WTC11 (cell line): ENCODE measurements around the gene PIKFYVE. TPM values are rescaled to one million over a fixed set of nuclear protein-coding genes. Genes with fewer than 3 reads are reported as not detected.

Source experiments
- ATAC-seq: fragments of 200-7000 bp; cut with Tn5 transposase; 2 replicates; pipeline ENCODE4 v1.10.0; 2021; ENCODE audit warnings: mild to moderate bottlenecking, moderate library complexity
- CTCF ChIA-PET: fragments of 300-600 bp; sonication (Branson Sonifier 250); formaldehyde crosslinking; loops from one replicate; lab custom pipeline; 2021; ENCODE audit warnings: antibody characterized with exemption; lab: Charles Lee
- POLR2A ChIA-PET: fragments of 350-600 bp; sonication (Branson Sonifier 250); formaldehyde crosslinking; loops from one replicate; lab custom pipeline; 2021; ENCODE audit warnings: antibody characterized with exemption; lab: Charles Lee
- DNase-seq: peaks from one replicate; pipeline ENCODE4 v3.0.0; 2021; ENCODE audit warnings: low spot score
- H3K27ac Mint-ChIP-seq: 2 replicates; pipeline ENCODE4 v1.8.0; 2021; ENCODE audit warnings: mixed read lengths
- H3K27me3 Mint-ChIP-seq: 2 replicates; pipeline ENCODE4 v1.8.0; 2021; ENCODE audit warnings: low read depth, mild to moderate bottlenecking, moderate library complexity, mixed read lengths
- H3K36me3 Mint-ChIP-seq: 2 replicates; pipeline ENCODE4 v1.8.0; 2021; ENCODE audit warnings: mixed read lengths
- H3K4me1 Mint-ChIP-seq: 2 replicates; pipeline ENCODE4 v1.8.0; 2022; ENCODE audit warnings: mixed read lengths
- H3K4me3 Mint-ChIP-seq: 2 replicates; pipeline ENCODE4 v1.8.0; 2021; ENCODE audit warnings: mild to moderate bottlenecking, moderate library complexity, mixed read lengths
- H3K9me3 Mint-ChIP-seq: 2 replicates; pipeline ENCODE4 v1.8.0; 2021; ENCODE audit warnings: mixed read lengths
- ELF4 ChIP-seq: sonication (generic); formaldehyde crosslinking; IDR thresholded peaks from 2 replicates; pipeline ENCODE4 v1.8.1; 2022; ENCODE audit warnings: low read depth, mild to moderate bottlenecking, moderate library complexity, missing genetic modification reagents
- GABPB1 ChIP-seq: sonication (generic); formaldehyde crosslinking; IDR thresholded peaks from 2 replicates; pipeline ENCODE4 v1.8.1; 2023; ENCODE audit warnings: mild to moderate bottlenecking, missing genetic modification reagents
- SMAD3 ChIP-seq: sonication (generic); formaldehyde crosslinking; IDR thresholded peaks from 2 replicates; pipeline ENCODE4 v1.8.0; 2022; ENCODE audit warnings: missing genetic modification reagents, mild to moderate bottlenecking, borderline replicate concordance
- USF2 ChIP-seq: sonication (generic); formaldehyde crosslinking; IDR thresholded peaks from 2 replicates; pipeline ENCODE4 v1.8.1; 2023; ENCODE audit warnings: mild to moderate bottlenecking, missing genetic modification reagents, moderate library complexity
- total RNA-seq: library from RNA; stranded (reverse); gene quantifications from 3 replicates; pipeline ENCODE4 v1.2.3, GENCODE V29; 2021
- TF ChIP-seq, protein P1 (sequence below): fragments of 200-600 bp; IDR thresholded peaks from 2 replicates; pipeline ENCODE4 v1.8.0; 2022; ENCODE audit warnings: antibody characterized with exemption
- TF ChIP-seq, protein P2 (sequence below): sonication (generic); formaldehyde crosslinking; IDR thresholded peaks from 2 replicates; pipeline ENCODE4 v1.8.1; 2022; ENCODE audit warnings: mild to moderate bottlenecking, missing genetic modification reagents, moderate library complexity, borderline replicate concordance
- TF ChIP-seq, protein P3 (sequence below): sonication (generic); formaldehyde crosslinking; IDR thresholded peaks from 2 replicates; pipeline ENCODE4 v1.8.0; 2023; ENCODE audit warnings: missing genetic modification reagents, mild to moderate bottlenecking, borderline replicate concordance

PIKFYVE gene
- total RNA-seq, 1 experiment from 2014 or later, result 36.1 TPM

GRCh38 chr2:208407667-208408066 is 141.6 kb downstream of the PIKFYVE start:
- Mint-ChIP-seq H3K9me3 (peaks cover 7% of the 10 kb centered on the region), H3K4me3 (peak overlapping the region; percentile 67), H3K36me3 (peaks cover 5% of the 10 kb centered on the region; the same call in 1 of the 2 replicates), H3K27me3 (peaks cover 43% of the 10 kb centered on the region), H3K4me1 (peaks cover 8% of the 10 kb centered on the region), H3K27ac (no peak overlapping the region)
- TF ChIP-seq USF2 (CRISPR knock-in tag) (no peak), GABPB1 (CRISPR knock-in tag) (no peak), SMAD3 (no peak), ELF4 (CRISPR knock-in tag) (no peak)
- TF ChIP-seq, protein P1, sequence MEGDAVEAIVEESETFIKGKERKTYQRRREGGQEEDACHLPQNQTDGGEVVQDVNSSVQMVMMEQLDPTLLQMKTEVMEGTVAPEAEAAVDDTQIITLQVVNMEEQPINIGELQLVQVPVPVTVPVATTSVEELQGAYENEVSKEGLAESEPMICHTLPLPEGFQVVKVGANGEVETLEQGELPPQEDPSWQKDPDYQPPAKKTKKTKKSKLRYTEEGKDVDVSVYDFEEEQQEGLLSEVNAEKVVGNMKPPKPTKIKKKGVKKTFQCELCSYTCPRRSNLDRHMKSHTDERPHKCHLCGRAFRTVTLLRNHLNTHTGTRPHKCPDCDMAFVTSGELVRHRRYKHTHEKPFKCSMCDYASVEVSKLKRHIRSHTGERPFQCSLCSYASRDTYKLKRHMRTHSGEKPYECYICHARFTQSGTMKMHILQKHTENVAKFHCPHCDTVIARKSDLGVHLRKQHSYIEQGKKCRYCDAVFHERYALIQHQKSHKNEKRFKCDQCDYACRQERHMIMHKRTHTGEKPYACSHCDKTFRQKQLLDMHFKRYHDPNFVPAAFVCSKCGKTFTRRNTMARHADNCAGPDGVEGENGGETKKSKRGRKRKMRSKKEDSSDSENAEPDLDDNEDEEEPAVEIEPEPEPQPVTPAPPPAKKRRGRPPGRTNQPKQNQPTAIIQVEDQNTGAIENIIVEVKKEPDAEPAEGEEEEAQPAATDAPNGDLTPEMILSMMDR, result peak; percentile 33; the same call in 1 of the 2 replicates
- TF ChIP-seq, protein P2, sequence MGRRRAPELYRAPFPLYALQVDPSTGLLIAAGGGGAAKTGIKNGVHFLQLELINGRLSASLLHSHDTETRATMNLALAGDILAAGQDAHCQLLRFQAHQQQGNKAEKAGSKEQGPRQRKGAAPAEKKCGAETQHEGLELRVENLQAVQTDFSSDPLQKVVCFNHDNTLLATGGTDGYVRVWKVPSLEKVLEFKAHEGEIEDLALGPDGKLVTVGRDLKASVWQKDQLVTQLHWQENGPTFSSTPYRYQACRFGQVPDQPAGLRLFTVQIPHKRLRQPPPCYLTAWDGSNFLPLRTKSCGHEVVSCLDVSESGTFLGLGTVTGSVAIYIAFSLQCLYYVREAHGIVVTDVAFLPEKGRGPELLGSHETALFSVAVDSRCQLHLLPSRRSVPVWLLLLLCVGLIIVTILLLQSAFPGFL (CRISPR knock-in tag), result no peak
- TF ChIP-seq, protein P3, sequence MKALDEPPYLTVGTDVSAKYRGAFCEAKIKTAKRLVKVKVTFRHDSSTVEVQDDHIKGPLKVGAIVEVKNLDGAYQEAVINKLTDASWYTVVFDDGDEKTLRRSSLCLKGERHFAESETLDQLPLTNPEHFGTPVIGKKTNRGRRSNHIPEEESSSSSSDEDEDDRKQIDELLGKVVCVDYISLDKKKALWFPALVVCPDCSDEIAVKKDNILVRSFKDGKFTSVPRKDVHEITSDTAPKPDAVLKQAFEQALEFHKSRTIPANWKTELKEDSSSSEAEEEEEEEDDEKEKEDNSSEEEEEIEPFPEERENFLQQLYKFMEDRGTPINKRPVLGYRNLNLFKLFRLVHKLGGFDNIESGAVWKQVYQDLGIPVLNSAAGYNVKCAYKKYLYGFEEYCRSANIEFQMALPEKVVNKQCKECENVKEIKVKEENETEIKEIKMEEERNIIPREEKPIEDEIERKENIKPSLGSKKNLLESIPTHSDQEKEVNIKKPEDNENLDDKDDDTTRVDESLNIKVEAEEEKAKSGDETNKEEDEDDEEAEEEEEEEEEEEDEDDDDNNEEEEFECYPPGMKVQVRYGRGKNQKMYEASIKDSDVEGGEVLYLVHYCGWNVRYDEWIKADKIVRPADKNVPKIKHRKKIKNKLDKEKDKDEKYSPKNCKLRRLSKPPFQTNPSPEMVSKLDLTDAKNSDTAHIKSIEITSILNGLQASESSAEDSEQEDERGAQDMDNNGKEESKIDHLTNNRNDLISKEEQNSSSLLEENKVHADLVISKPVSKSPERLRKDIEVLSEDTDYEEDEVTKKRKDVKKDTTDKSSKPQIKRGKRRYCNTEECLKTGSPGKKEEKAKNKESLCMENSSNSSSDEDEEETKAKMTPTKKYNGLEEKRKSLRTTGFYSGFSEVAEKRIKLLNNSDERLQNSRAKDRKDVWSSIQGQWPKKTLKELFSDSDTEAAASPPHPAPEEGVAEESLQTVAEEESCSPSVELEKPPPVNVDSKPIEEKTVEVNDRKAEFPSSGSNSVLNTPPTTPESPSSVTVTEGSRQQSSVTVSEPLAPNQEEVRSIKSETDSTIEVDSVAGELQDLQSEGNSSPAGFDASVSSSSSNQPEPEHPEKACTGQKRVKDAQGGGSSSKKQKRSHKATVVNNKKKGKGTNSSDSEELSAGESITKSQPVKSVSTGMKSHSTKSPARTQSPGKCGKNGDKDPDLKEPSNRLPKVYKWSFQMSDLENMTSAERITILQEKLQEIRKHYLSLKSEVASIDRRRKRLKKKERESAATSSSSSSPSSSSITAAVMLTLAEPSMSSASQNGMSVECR (CRISPR knock-in tag), result no peak
- peak; percentile 56 for ATAC-seq
- ChIA-PET POLR2A (no interaction called here), CTCF (interaction anchor here (0.7 to 3.9 kb wide), 28 partner anchors 9 to 1018 kb away, joined by 3 to 41 read pairs (median 5); partner anchors contain the start of gene MAP2)
- DNase-seq, result peak; percentile 20

Other genes with a start within 250 kb of the PIKFYVE start
- gene PLEKHM3, start 240.7 kb upstream of the PIKFYVE start, total RNA-seq, result 4.3 to 5.8 TPM (median 4.5 TPM) in 3 replicates
- gene CRYGD, start 141.7 kb upstream of the PIKFYVE start, total RNA-seq, result 4.6 to 6.3 TPM (median 5.7 TPM) in 3 replicates
- gene CRYGC, start 136.4 kb upstream of the PIKFYVE start, total RNA-seq, result not detected in 3 replicates
- gene CRYGB, start 120.1 kb upstream of the PIKFYVE start, total RNA-seq, result 0.87 TPM in 1 of 3 replicates, not detected in the others
- gene CRYGA, start 102.7 kb upstream of the PIKFYVE start, total RNA-seq, result not detected in 3 replicates
- gene C2orf80, start 76.2 kb upstream of the PIKFYVE start, total RNA-seq, result 0.39 to 0.96 TPM (median 0.87 TPM) in 3 replicates
- gene IDH1, start 11.2 kb upstream of the PIKFYVE start, total RNA-seq, result 280 to 352 TPM (median 291 TPM) in 3 replicates
- 0.34 to 0.48 TPM (median 0.37 TPM) in 3 replicates for gene PTH2R, start 140.5 kb downstream of the PIKFYVE start, total RNA-seq